Omental fat pad (tissue), 4 donors: ENCODE results near the gene HOXB8. TPM values are rescaled to one million over a fixed set of nuclear protein-coding genes. Genes with fewer than 3 reads are reported as not detected.

Source experiments
- ATAC-seq: fragments of 150-250 bp; one replicate; pipeline ENCODE4 v1.9.1; 2016; ENCODE audit warnings: mild to moderate bottlenecking, moderate library complexity; ENCODE audit not compliant: low FRiP score
- DNase-seq: peaks from one replicate; pipeline ENCODE4 v3.0.0-alpha.2; 2019; ENCODE audit warnings: low spot score
- total RNA-seq, 4 donors: library from RNA; depleted of rRNA; stranded (reverse); fragments of >200 nt; gene quantifications; one replicate each; pipeline ENCODE4 v1.1.0, GENCODE V29; 2016
- TF ChIP-seq, protein P1 (sequence below), 3 donors: fragments of 450-650 bp; IDR thresholded peaks; one replicate each; pipeline ENCODE4 v1.5.1; 2016 to 2017; ENCODE audit warnings: antibody characterized with exemption in 3 of 3, mild to moderate bottlenecking in 3 of 3, moderate library complexity in 2 of 3

HOXB8 gene
- total RNA-seq, 4 donors from 2014 or later = 4.3 to 6.2 (median 5.0) TPM

DNA sequence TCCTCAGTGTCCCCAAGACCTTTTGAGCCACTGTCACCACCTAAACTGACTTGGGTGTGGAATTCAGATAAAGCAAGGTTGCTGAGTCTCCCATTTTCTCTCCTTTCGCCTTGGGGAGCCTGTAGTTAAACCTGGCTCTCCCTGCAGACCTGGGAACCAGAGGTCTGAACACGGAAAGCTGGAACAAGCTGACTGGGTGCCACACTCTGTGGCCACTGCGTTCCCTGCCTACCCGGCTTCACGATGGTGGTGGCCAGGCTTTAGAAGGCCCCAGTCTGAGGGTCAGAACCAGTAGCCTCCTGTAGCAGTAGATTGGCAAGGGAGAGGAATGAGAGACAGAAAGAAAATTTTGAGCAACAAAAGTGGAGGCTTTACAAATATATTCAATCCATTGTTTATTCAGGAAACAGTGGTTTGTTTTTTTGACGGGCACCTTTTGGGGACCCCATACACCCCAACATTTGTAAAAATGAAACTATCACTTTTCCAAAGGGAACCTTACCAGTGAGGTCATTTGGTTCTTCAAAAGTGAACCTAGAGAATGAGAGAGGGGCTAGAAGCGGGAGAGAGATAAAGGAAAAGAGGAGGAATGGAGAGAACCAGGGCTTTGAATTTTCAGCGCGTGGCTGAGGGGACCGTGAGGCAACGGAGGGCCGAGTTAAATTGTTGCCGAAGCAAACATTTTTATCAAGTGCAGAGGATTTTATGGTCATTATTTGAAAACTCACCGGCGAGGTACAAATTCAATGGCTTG is 1.8 kb upstream of the HOXB8 start:
- no peak for ATAC-seq
- no peak for DNase-seq
- TF ChIP-seq, protein P1, sequence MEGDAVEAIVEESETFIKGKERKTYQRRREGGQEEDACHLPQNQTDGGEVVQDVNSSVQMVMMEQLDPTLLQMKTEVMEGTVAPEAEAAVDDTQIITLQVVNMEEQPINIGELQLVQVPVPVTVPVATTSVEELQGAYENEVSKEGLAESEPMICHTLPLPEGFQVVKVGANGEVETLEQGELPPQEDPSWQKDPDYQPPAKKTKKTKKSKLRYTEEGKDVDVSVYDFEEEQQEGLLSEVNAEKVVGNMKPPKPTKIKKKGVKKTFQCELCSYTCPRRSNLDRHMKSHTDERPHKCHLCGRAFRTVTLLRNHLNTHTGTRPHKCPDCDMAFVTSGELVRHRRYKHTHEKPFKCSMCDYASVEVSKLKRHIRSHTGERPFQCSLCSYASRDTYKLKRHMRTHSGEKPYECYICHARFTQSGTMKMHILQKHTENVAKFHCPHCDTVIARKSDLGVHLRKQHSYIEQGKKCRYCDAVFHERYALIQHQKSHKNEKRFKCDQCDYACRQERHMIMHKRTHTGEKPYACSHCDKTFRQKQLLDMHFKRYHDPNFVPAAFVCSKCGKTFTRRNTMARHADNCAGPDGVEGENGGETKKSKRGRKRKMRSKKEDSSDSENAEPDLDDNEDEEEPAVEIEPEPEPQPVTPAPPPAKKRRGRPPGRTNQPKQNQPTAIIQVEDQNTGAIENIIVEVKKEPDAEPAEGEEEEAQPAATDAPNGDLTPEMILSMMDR (IDR thresholded peaks at IDR 0.05) = no peak

DNA sequence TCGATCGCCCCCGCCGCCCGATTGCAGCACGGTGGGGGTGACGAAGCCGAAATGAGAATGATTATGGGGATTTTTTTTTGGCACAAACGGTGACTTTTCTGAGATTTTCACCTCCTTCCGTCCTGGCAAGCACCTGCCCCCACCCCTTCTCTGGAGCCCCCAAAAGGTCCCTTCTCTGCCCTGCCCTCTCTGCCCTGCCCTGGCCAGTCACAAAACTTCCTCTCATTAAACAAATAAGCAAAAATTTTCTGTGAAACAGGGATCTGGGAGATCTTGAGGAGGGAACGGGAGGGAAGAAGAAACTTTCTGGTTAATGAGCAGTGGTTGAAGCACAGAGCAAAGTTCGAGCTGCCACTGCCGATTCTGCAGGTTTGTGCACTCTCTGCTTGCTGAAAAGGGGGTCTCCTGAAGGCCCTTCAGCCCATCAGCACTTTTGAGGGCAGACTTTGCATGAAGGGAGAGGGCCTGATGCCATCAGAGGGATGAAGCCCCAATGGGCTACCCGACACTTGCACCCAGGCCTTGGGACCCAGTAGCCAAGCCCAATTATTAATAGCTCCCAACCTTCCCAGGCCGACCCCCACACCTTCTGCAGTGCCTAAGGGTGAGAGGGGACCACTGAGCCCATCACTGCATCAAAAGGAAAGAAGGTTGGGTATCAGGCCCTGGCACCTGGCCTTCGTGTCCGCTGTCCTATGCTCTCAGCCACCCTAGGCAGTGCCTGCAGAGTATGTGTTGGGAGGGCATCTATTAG is 1.0 kb upstream of the HOXB8 start:
- ATAC-seq (no peak), DNase-seq (no peak)
- TF ChIP-seq, protein P1 (IDR thresholded peaks at IDR 0.05) = no peak

DNA sequence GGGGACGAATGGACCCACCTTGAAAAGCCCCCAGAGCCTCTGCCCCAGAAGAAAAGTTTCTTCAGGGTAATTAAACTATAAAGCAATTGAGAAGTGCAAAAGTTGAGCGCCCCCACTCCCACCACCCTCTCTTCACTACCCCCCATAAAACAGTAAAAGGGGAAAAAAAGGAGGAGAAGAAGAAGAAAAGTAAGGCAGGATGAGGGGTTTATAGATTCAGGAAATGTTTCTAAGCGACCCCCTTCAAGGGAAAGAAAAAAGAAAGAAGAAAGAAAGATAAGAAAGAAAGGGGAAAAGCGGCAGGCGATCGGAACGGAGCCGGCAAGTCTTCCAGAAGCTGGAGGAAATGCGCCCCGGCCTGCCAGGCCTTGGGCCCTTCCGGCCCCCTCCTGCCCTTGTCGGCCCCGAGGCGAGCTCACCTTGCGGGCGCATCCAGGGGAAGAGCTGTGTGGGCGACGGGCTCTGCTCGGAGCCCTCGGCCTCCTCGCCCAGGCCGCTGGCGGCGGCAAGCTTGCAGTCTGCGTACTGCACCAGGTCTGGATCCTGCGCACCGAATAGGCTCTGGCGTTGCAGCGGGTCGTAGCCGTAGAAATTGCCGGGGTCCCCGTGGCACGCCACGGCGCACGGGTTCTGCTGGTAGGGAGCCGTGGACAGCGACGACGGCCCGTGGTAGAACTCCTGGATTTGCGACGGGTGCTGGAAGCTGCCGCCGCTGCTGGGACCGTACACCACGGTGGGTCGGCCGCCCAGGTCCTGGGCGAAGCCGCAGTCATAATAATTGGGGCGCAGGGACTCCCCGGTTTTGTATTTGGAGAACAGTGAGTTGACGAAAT is 1.0 kb downstream of the HOXB8 start:
- ATAC-seq = no peak
- TF ChIP-seq, protein P1 (IDR thresholded peaks at IDR 0.05) = no peak

DNA sequence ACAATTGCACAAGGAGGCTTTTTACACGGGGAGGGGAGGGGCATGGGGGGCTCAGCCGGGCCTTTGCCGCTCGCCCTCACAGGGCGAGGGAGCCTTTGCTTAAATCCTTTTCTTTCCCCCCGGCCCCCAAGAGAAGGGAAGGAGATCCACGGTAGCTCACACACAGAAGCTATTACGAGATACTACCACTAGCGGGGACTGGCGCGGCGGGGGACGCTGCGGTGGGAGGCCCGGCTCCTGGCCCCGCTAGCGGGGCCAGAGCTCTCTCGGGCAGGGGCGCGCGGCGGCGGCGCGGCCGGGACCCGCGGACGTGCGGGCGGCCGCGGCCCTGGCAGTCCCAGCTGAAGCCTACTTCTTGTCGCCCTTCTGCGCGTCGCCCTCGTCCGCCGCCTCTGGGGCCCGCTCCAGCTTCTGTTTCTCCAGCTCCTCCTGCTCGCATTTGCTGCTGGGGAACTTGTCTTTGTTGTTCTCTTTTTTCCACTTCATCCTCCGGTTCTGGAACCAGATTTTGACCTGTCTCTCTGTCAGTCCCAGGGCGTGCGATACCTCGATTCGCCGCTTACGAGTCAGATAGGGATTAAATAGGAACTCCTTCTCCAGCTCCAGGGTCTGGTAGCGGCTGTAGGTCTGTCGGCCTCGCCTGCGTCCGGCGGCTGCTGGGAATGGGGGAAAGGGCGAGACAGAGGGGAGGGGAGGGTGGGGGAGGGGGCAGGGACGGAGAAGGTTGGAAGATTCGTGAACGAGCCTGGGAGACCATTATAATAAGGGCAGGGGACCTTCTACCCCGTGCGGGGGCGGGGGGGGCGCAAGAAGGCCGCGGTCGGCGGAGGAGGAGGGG is 2.0 kb downstream of the HOXB8 start:
- DNase-seq (no peak), ATAC-seq (peak; percentile 28)
- TF ChIP-seq, protein P1 (IDR thresholded peaks at IDR 0.05) = no peak

More for the DNA sequence above, 1.0 kb downstream of the HOXB8 start:
- DNase-seq = no peak

DNA sequence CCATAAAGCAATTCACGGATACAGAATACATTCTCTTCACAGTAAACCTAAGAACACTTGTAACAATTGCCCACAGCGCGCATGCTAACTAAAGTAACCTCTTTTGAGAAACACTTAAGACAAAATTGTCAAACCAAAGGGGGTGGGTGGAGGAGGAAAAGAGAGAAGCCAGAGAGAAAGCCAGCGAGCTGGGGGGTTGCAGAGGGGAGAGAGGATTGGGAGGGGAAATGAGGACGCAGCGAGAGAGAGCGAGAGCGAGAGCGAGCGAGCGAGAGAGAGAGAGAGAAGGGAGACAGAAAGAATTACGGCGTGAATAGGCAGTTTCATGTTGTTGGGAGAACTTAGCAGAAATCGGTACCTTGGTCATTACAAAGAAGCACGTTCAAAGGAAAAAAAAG is 2.6 kb downstream of the HOXB8 start:
- no peak for ATAC-seq
- DNase-seq = no peak
- TF ChIP-seq, protein P1 (IDR thresholded peaks at IDR 0.05) = no peak
